ENCODE results near the gene HARS1.

DNA sequence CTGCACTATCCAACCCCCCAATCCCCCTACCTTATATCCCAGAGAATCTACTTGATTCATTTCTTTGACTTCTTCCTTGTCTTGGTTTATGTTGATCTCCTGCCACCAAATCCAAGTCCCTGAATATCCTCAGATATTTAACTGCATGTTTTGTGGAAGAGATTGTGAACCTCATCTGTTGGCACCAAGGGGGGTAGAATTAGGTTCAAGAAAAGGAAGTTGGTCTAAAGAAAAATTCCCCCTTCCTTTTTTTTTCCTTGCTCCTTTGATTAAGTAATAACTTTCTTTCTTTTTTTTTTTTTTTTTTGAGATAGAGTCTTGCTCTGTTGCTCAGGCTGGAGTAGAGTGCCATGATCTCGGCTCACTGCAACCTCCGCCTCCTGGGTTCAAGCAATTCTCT is 57.7 kb downstream of the HARS1 start:
- TF ChIP-seq CENPX (CRISPR knock-in tag; IDR thresholded peaks at IDR 0.05) (no peak), POLR2AphosphoS5 (IDR thresholded peaks at IDR 0.05; ENCODE audit: low read depth, low read length) (no peak), ZNF703 (CRISPR knock-in tag; IDR thresholded peaks at IDR 0.05; ENCODE audit: borderline replicate concordance) (no peak), POLR2A (IDR thresholded peaks at IDR 0.05; ENCODE audit: insufficient read depth in 1 of 2, low read depth in 2 of 2, low read length in 2 of 2) (no peak), IRF2 (CRISPR knock-in tag; IDR thresholded peaks at IDR 0.05) (no peak; the same call in 1 of the 2 replicates), FOXP1 (IDR thresholded peaks at IDR 0.05) (no peak), FOXP1 (CRISPR knock-in tag; IDR thresholded peaks at IDR 0.05) (no peak), ATF1 (CRISPR knock-in tag; IDR thresholded peaks at IDR 0.05) (no peak), ATF7 (IDR thresholded peaks at IDR 0.05) (no peak), ATF7 (CRISPR knock-in tag; IDR thresholded peaks at IDR 0.05) (no peak), ZNF773 (CRISPR knock-in tag; IDR thresholded peaks at IDR 0.05; ENCODE audit: borderline replicate concordance) (no peak), TRIM24 (CRISPR knock-in tag; IDR thresholded peaks at IDR 0.05) (no peak), TARDBP (CRISPR knock-in tag; IDR thresholded peaks at IDR 0.05) (no peak; the same call in 1 of the 2 replicates)
- TF ChIP-seq, protein P1, sequence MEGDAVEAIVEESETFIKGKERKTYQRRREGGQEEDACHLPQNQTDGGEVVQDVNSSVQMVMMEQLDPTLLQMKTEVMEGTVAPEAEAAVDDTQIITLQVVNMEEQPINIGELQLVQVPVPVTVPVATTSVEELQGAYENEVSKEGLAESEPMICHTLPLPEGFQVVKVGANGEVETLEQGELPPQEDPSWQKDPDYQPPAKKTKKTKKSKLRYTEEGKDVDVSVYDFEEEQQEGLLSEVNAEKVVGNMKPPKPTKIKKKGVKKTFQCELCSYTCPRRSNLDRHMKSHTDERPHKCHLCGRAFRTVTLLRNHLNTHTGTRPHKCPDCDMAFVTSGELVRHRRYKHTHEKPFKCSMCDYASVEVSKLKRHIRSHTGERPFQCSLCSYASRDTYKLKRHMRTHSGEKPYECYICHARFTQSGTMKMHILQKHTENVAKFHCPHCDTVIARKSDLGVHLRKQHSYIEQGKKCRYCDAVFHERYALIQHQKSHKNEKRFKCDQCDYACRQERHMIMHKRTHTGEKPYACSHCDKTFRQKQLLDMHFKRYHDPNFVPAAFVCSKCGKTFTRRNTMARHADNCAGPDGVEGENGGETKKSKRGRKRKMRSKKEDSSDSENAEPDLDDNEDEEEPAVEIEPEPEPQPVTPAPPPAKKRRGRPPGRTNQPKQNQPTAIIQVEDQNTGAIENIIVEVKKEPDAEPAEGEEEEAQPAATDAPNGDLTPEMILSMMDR (CRISPR knock-in tag; IDR thresholded peaks at IDR 0.05) = no peak
- TF ChIP-seq, protein P2, sequence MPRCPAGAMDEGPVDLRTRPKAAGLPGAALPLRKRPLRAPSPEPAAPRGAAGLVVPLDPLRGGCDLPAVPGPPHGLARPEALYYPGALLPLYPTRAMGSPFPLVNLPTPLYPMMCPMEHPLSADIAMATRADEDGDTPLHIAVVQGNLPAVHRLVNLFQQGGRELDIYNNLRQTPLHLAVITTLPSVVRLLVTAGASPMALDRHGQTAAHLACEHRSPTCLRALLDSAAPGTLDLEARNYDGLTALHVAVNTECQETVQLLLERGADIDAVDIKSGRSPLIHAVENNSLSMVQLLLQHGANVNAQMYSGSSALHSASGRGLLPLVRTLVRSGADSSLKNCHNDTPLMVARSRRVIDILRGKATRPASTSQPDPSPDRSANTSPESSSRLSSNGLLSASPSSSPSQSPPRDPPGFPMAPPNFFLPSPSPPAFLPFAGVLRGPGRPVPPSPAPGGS (CRISPR knock-in tag; IDR thresholded peaks at IDR 0.05) = no peak
